SU-DHL-6 (cell line): ENCODE results near the gene EYS.

ENCODE experiments used
- EZH2phosphoT487 ChIP-seq: fragments of 200-600 bp; sonication (generic), shearing (Covaris generic); conservative IDR thresholded peaks from 2 replicates; pipeline ENCODE4 v1.6.1; 2018; ENCODE audit warnings: mild to moderate bottlenecking, antibody characterized with exemption, low read length, moderate library complexity, mixed read lengths
- TF ChIP-seq, protein P1 (sequence below): fragments of 200-600 bp; sonication (generic); IDR thresholded peaks from one replicate; pipeline ENCODE4 v1.5.1; 2017; ENCODE audit warnings: antibody characterized with exemption, mild to moderate bottlenecking, low read length, moderate library complexity; ENCODE audit not compliant: insufficient read depth, poor library complexity, severe bottlenecking

DNA sequence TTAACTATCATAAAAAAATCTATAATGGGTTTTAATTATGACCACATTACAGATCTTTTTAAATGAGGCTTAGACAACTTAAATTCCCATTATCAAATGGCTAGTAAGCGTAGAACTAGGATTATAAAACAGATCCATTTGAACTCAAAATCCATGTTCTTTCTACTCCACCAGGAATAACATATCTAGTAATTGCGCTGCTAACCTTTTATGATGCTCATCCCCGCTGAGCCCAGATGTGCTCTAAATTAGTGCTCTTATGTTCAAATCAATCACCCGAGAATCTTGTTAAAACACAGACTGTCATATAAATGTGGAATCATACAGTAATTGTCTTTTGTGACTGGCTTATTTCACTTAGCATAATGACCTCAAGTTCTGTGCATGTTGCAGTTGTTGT is 1168.3 kb downstream of the EYS start:
- TF ChIP-seq, protein P1, sequence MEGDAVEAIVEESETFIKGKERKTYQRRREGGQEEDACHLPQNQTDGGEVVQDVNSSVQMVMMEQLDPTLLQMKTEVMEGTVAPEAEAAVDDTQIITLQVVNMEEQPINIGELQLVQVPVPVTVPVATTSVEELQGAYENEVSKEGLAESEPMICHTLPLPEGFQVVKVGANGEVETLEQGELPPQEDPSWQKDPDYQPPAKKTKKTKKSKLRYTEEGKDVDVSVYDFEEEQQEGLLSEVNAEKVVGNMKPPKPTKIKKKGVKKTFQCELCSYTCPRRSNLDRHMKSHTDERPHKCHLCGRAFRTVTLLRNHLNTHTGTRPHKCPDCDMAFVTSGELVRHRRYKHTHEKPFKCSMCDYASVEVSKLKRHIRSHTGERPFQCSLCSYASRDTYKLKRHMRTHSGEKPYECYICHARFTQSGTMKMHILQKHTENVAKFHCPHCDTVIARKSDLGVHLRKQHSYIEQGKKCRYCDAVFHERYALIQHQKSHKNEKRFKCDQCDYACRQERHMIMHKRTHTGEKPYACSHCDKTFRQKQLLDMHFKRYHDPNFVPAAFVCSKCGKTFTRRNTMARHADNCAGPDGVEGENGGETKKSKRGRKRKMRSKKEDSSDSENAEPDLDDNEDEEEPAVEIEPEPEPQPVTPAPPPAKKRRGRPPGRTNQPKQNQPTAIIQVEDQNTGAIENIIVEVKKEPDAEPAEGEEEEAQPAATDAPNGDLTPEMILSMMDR: no peak
- TF ChIP-seq EZH2phosphoT487: no peak
